Lower lobe of right lung (tissue), 2 donors: ENCODE measurements around the gene MEP1B. TPM values are rescaled to one million over a fixed set of nuclear protein-coding genes. Genes with fewer than 3 reads are reported as not detected.
"Not testable (repeated sequence)": the region's sequence is repeated elsewhere in the genome, so short reads cannot be mapped to it uniquely, and the experiment has no call there.

Experiments
- ATAC-seq, 2 donors: fragments of 200-7000 bp; cut with Tn5 transposase; one replicate each; pipeline ENCODE4 v1.9.1; 2020 to 2022; ENCODE audit warnings: mild to moderate bottlenecking in 2 of 2, moderate library complexity in 2 of 2
- DNase-seq: peaks from one replicate; pipeline ENCODE4 v3.0.0-alpha.2; 2020
- H3K27ac ChIP-seq: fragments of 200-600 bp; one replicate; pipeline ENCODE4 v1.8.0; 2022
- H3K27me3 ChIP-seq: fragments of 200-600 bp; one replicate; pipeline ENCODE4 v1.8.0; 2022; ENCODE audit warnings: low read depth
- H3K36me3 ChIP-seq: fragments of 200-600 bp; one replicate; pipeline ENCODE4 v1.8.0; 2022; ENCODE audit warnings: mild to moderate bottlenecking
- H3K4me1 ChIP-seq: fragments of 200-600 bp; one replicate; pipeline ENCODE4 v1.8.0; 2022
- H3K4me3 ChIP-seq: fragments of 200-600 bp; one replicate; pipeline ENCODE4 v1.8.0; 2022; ENCODE audit warnings: mild to moderate bottlenecking
- H3K9me3 ChIP-seq: fragments of 200-600 bp; one replicate; pipeline ENCODE4 v1.8.0; 2022
- intact Hi-C: fragments of 100-400 bp; cut with DNase I; formaldehyde crosslinking; loops from one replicate; pipeline ENCODE4 v1.11.0; 2022
- total RNA-seq: library from RNA; stranded (reverse); fragmentation: NEBNext Ultra II Directional; extraction: Animal tissue kit (Norgen Biotek cat#: 25700); gene quantifications from one replicate; pipeline ENCODE4 v1.2.1, GENCODE V29; 2021
- TF ChIP-seq, protein P1 (sequence below): fragments of 200-600 bp; IDR thresholded peaks from one replicate; pipeline ENCODE4 v1.8.0; 2022; ENCODE audit warnings: antibody characterized with exemption, mild to moderate bottlenecking
- donor health status: DM: no; HTN: yes; CAD: no; lungs with severe emphysema.

MEP1B gene
- total RNA-seq, 1 donor from 2014 or later = not detected

- ATAC-seq = peak; percentile 92 to 94
- TF ChIP-seq, protein P1, sequence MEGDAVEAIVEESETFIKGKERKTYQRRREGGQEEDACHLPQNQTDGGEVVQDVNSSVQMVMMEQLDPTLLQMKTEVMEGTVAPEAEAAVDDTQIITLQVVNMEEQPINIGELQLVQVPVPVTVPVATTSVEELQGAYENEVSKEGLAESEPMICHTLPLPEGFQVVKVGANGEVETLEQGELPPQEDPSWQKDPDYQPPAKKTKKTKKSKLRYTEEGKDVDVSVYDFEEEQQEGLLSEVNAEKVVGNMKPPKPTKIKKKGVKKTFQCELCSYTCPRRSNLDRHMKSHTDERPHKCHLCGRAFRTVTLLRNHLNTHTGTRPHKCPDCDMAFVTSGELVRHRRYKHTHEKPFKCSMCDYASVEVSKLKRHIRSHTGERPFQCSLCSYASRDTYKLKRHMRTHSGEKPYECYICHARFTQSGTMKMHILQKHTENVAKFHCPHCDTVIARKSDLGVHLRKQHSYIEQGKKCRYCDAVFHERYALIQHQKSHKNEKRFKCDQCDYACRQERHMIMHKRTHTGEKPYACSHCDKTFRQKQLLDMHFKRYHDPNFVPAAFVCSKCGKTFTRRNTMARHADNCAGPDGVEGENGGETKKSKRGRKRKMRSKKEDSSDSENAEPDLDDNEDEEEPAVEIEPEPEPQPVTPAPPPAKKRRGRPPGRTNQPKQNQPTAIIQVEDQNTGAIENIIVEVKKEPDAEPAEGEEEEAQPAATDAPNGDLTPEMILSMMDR = no peak
- Histone ChIP-seq H3K4me3 (no peak overlapping the region), H3K36me3 (no peaks in the 10 kb centered on the region), H3K27ac (no peak overlapping the region), H3K9me3 (no peaks in the 10 kb centered on the region), H3K4me1 (no peaks in the 10 kb centered on the region), H3K27me3 (no peaks in the 10 kb centered on the region)
- no peak for DNase-seq
- intact Hi-C loops = no loop called here
These were observed 23.9 kb downstream of the MEP1B start for GRCh38 chr18:32213693-32214092.

GRCh38 chr18:32216390-32216789 lies 26.6 kb downstream of the MEP1B start:
- H3K4me3 ChIP-seq = no peak overlapping the region
- H3K9me3 ChIP-seq = no peaks in the 10 kb centered on the region
- no peaks in the 10 kb centered on the region for H3K4me1 ChIP-seq
- H3K27ac ChIP-seq = no peak overlapping the region
- no peaks in the 10 kb centered on the region for H3K36me3 ChIP-seq
- no peaks in the 10 kb centered on the region for H3K27me3 ChIP-seq
- ATAC-seq (no peak), DNase-seq (no peak)
- TF ChIP-seq, protein P1 = no peak
- intact Hi-C loops = no loop called here

GRCh38 chr18:32219431-32220018 lies 29.7 kb downstream of the MEP1B start:
- Histone ChIP-seq H3K27me3 (no peaks in the 10 kb centered on the region), H3K4me3 (no peak overlapping the region), H3K9me3 (no peaks in the 10 kb centered on the region), H3K36me3 (no peaks in the 10 kb centered on the region), H3K4me1 (no peaks in the 10 kb centered on the region), H3K27ac (no peak overlapping the region)
- TF ChIP-seq, protein P1 = no peak
- ATAC-seq (no peak), DNase-seq (no peak)
- intact Hi-C loops = no loop called here

DNA sequence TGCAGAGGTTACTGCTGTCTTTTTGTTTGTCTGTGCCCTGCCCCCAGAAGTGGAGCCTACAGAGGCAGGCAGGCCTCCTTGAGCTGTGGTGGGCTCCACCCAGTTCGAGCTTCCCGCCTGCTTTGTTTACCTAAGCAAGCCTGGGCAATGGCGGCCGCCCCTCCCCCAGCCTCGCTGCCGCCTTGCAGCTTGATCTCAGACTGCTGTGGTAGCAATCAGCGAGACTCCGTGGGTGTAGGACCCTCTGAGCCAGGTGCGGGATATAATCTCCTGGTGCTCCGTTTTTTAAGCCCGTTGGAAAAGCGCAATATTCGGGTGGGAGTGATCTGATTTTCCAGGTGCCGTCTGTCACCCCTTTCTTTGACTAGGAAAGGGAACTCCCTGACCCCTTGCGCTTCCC lies 43.5 kb downstream of the MEP1B start:
- ATAC-seq = not testable (repeated sequence)

GRCh38 chr18:32237049-32237448 lies 47.2 kb downstream of the MEP1B start:
- no peak for DNase-seq
- Histone ChIP-seq H3K4me1 (no peaks in the 10 kb centered on the region), H3K9me3 (no peaks in the 10 kb centered on the region), H3K36me3 (no peaks in the 10 kb centered on the region), H3K27ac (no peak overlapping the region), H3K4me3 (no peak overlapping the region), H3K27me3 (no peaks in the 10 kb centered on the region)
- intact Hi-C loops = no loop called here
- ATAC-seq = no peak
- TF ChIP-seq, protein P1 = no peak

More for the DNA sequence above, 43.5 kb downstream of the MEP1B start:
- H3K4me1 ChIP-seq, H3K9me3 ChIP-seq, intact Hi-C loops, DNase-seq, H3K4me3 ChIP-seq, H3K27ac ChIP-seq, H3K27me3 ChIP-seq, H3K36me3 ChIP-seq: not testable (repeated sequence)

GRCh38 chr18:32238635-32239268 lies 48.9 kb downstream of the MEP1B start:
- Histone ChIP-seq H3K36me3 (no peaks in the 10 kb centered on the region), H3K27me3 (no peaks in the 10 kb centered on the region), H3K4me3 (no peak overlapping the region), H3K4me1 (no peaks in the 10 kb centered on the region), H3K27ac (no peak overlapping the region), H3K9me3 (no peaks in the 10 kb centered on the region)
- DNase-seq = no peak
- TF ChIP-seq, protein P1 = no peak
- intact Hi-C loops = no loop called here
- no peak for ATAC-seq
